H9 (cell line): ENCODE results near the gene ELOA. TPM values are rescaled to one million over a fixed set of nuclear protein-coding genes. Genes with fewer than 3 reads are reported as not detected.
A peak's percentile ranks its signal among the peaks of the same experiment; 100 is the strongest.

ENCODE experiments used
- DNase-seq: peaks from one replicate; pipeline ENCODE4 v3.0.0-alpha.2; 2017
- H2AFZ ChIP-seq: one replicate; pipeline ENCODE4 v1.6.1; 2013; ENCODE audit warnings: mild to moderate bottlenecking, low read length, control low read depth, moderate library complexity
- H2AK5ac ChIP-seq: 2 replicates; pipeline ENCODE4 v1.6.1; 2013; ENCODE audit warnings: low read length, control low read depth, mixed read lengths; ENCODE audit not compliant: insufficient read length
- H2BK120ac ChIP-seq: one replicate; pipeline ENCODE4 v1.6.1; 2013; ENCODE audit warnings: low read depth, mild to moderate bottlenecking, low read length, control low read depth, inconsistent platforms; ENCODE audit not compliant: poor library complexity, severe bottlenecking
- H2BK12ac ChIP-seq: 2 replicates; pipeline ENCODE4 v1.6.1; 2013; ENCODE audit warnings: low read length, control low read depth, mixed read lengths, low read depth; ENCODE audit not compliant: insufficient read length
- H2BK15ac ChIP-seq: 2 replicates; pipeline ENCODE4 v1.6.1; 2013; ENCODE audit warnings: low read depth, low read length, control low read depth
- H2BK20ac ChIP-seq: one replicate; pipeline ENCODE4 v1.6.1; 2013; ENCODE audit warnings: low read depth, mild to moderate bottlenecking, low read length, control low read depth, inconsistent platforms; ENCODE audit not compliant: poor library complexity, severe bottlenecking
- H2BK5ac ChIP-seq: 2 replicates; pipeline ENCODE4 v1.6.1; 2013; ENCODE audit warnings: low read length, control low read depth, mixed read lengths; ENCODE audit not compliant: insufficient read length
- H3K14ac ChIP-seq: 2 replicates; pipeline ENCODE4 v1.6.1; 2013; ENCODE audit warnings: low read length, control low read depth; ENCODE audit not compliant: insufficient read depth
- H3K18ac ChIP-seq: 2 replicates; pipeline ENCODE4 v1.6.1; 2013; ENCODE audit warnings: low read depth, mild to moderate bottlenecking, mixed read lengths, low read length, control low read depth; ENCODE audit not compliant: insufficient read length
- H3K23ac ChIP-seq: 2 replicates; pipeline ENCODE4 v1.6.1; 2013; ENCODE audit warnings: low read length, control low read depth, mixed read lengths, low read depth; ENCODE audit not compliant: insufficient read length
- H3K23me2 ChIP-seq: 2 replicates; pipeline ENCODE4 v1.6.1; 2013; ENCODE audit warnings: low read depth, mild to moderate bottlenecking, mixed read lengths, low read length, control low read depth; ENCODE audit not compliant: insufficient read length, poor library complexity, severe bottlenecking
- H3K27ac ChIP-seq: 2 replicates; pipeline ENCODE4 v1.5.1; 2013; ENCODE audit warnings: low read length, control low read depth, mixed read lengths, low read depth; ENCODE audit not compliant: insufficient read length
- H3K27me3 ChIP-seq: 2 replicates; pipeline ENCODE4 v1.6.1; 2013; ENCODE audit warnings: low read length, control low read depth, inconsistent platforms; ENCODE audit not compliant: insufficient read depth
- H3K4ac ChIP-seq: 2 replicates; pipeline ENCODE4 v1.6.1; 2013; ENCODE audit warnings: low read depth, mild to moderate bottlenecking, control low read depth, inconsistent platforms, low read length, moderate library complexity
- H3K4me1 ChIP-seq: 2 replicates; pipeline ENCODE4 v1.6.1; 2013; ENCODE audit warnings: low read length, control low read depth, inconsistent platforms; ENCODE audit not compliant: insufficient read depth
- H3K4me2 ChIP-seq: 2 replicates; pipeline ENCODE4 v1.6.1; 2013; ENCODE audit warnings: low read length, control low read depth, mixed read lengths; ENCODE audit not compliant: insufficient read length, insufficient read depth
- H3K56ac ChIP-seq: 2 replicates; pipeline ENCODE4 v1.6.1; 2013; ENCODE audit warnings: low read depth, mild to moderate bottlenecking, mixed read lengths, low read length, control low read depth; ENCODE audit not compliant: insufficient read length
- H3K79me1 ChIP-seq: 2 replicates; pipeline ENCODE4 v1.6.1; 2013; ENCODE audit warnings: low read depth, mild to moderate bottlenecking, moderate library complexity, low read length, control low read depth, inconsistent platforms; ENCODE audit not compliant: insufficient read depth, poor library complexity, severe bottlenecking
- H3K79me2 ChIP-seq: 2 replicates; pipeline ENCODE4 v1.6.1; 2013; ENCODE audit warnings: low read length, control low read depth, inconsistent platforms; ENCODE audit not compliant: insufficient read depth
- H3K9ac ChIP-seq: 2 replicates; pipeline ENCODE4 v1.6.1; 2013; ENCODE audit warnings: low read length, control low read depth, mixed read lengths; ENCODE audit not compliant: insufficient read length; ENCODE audit errors: extremely low read depth
- H3K9me3 ChIP-seq: one replicate; pipeline ENCODE4 v1.6.1; 2013; ENCODE audit warnings: low read depth, low read length, inconsistent platforms; ENCODE audit not compliant: control insufficient read depth
- H3T11ph ChIP-seq: one replicate; pipeline ENCODE4 v1.6.1; 2013; ENCODE audit warnings: mild to moderate bottlenecking, low read length, control low read depth, inconsistent platforms
- H4K20me1 ChIP-seq: one replicate; pipeline ENCODE4 v1.6.1; 2013; ENCODE audit not compliant: control insufficient read depth, insufficient read length, insufficient read depth
- H4K5ac ChIP-seq: 2 replicates; pipeline ENCODE4 v1.6.1; 2013; ENCODE audit warnings: low read depth, mild to moderate bottlenecking, mixed read lengths, low read length, control low read depth; ENCODE audit not compliant: insufficient read length
- H4K8ac ChIP-seq: replicated peaks from 2 replicates; pipeline ENCODE4 v1.6.1; 2013; ENCODE audit warnings: low read length, control low read depth, mixed read lengths, low read depth; ENCODE audit not compliant: insufficient read length
- H4K91ac ChIP-seq: 2 replicates; pipeline ENCODE4 v1.6.1; 2013; ENCODE audit warnings: low read depth, mild to moderate bottlenecking, moderate library complexity, mixed read lengths, low read length, control low read depth; ENCODE audit not compliant: insufficient read length
- H3K27ac Mint-ChIP-seq, 3 experiments: 2 replicates in 2 of 3; 3 replicates in 1 of 3; pipeline ENCODE4 v1.8.0; 2020 to 2021; ENCODE audit warnings: mixed read lengths in 3 of 3, mild to moderate bottlenecking in 1 of 3, moderate library complexity in 1 of 3
- H3K27me3 Mint-ChIP-seq: 2 replicates; pipeline ENCODE4 v1.8.0; 2021; ENCODE audit warnings: low read depth, mild to moderate bottlenecking, moderate library complexity, mixed read lengths
- H3K36me3 Mint-ChIP-seq, 3 experiments: 2 replicates in 2 of 3; 3 replicates in 1 of 3; pipeline ENCODE4 v1.8.0; 2020 to 2021; ENCODE audit warnings: low read depth in 3 of 3, mixed read lengths in 3 of 3; ENCODE audit not compliant: insufficient read depth in 1 of 3
- H3K4me1 Mint-ChIP-seq, 2 experiments: 2 replicates each; pipeline ENCODE4 v1.8.0; 2020; ENCODE audit warnings: mixed read lengths in 2 of 2
- H3K4me3 Mint-ChIP-seq, 2 experiments: 2 replicates in 1 of 2; 3 replicates in 1 of 2; pipeline ENCODE4 v1.8.0; 2020 to 2021; ENCODE audit warnings: mild to moderate bottlenecking in 2 of 2, mixed read lengths in 2 of 2, moderate library complexity in 1 of 2
- H3K9me3 Mint-ChIP-seq, 2 experiments: 2 replicates in 1 of 2; 3 replicates in 1 of 2; pipeline ENCODE4 v1.8.0; 2020; ENCODE audit warnings: mild to moderate bottlenecking in 2 of 2, mixed read lengths in 2 of 2, moderate library complexity in 1 of 2
- WGBS: extraction: QIAGEN DNeasy Blood & Tissue Kit; methylation state at CpG from one replicate; pipeline ENCODE4 v1.1.7; 2013; ENCODE audit warnings: missing lambda C conversion rate, low lambda C conversion rate, mixed read lengths; ENCODE audit not compliant: insufficient read length; ENCODE audit errors: extremely low coverage; 5-methylcytosine and 5-hydroxymethylcytosine counted together
- total RNA-seq: library from RNA; stranded (reverse); gene quantifications from 2 replicates; pipeline ENCODE4 v1.2.1, GENCODE V29; 2021
- TF ChIP-seq, protein P1 (sequence below): fragments of 200-600 bp; sonication (generic); conservative IDR thresholded peaks from 3 replicates; pipeline ENCODE4 v1.8.0; 2021; ENCODE audit warnings: antibody characterized with exemption, mild to moderate bottlenecking

ELOA gene
- total RNA-seq, 1 experiment from 2014 or later: 66.2 TPM

GRCh38 chr1:23793018-23793781 lies 49.9 kb downstream of the ELOA start:
- no peak overlapping the region for H2BK15ac ChIP-seq
- no peak overlapping the region for H3K23ac ChIP-seq
- H3K14ac ChIP-seq: no peak overlapping the region
- H3K23me2 ChIP-seq: peaks cover 16% of the 10 kb centered on the region
- no peak overlapping the region for H3K9ac ChIP-seq
- H3K56ac ChIP-seq: no peak overlapping the region
- no peak overlapping the region for H4K5ac ChIP-seq
- H2AK5ac ChIP-seq: no peak overlapping the region
- peaks cover 6% of the 10 kb centered on the region; the same call in 1 of the 2 replicates for H3K79me2 ChIP-seq
- H3K36me3 Mint-ChIP-seq: peaks cover 7 to 49% (median 28%) of the 10 kb centered on the region in 3 experiments
- H4K20me1 ChIP-seq: no peaks in the 10 kb centered on the region
- DNase-seq: no peak
- H3K27ac Mint-ChIP-seq: peak overlapping the region in 1 of 3 experiments; percentile 64; a peak in 1 of 7 replicates
- no peaks in the 10 kb centered on the region for H3K9me3 Mint-ChIP-seq
- no peak overlapping the region for H3K27ac ChIP-seq
- H3K79me1 ChIP-seq: peaks cover 8% of the 10 kb centered on the region
- no peak overlapping the region for H3K4ac ChIP-seq
- H3K9me3 ChIP-seq: no peaks in the 10 kb centered on the region
- H3K27me3 Mint-ChIP-seq: no peaks in the 10 kb centered on the region
- H3K4me3 Mint-ChIP-seq: peak overlapping the region; percentile 98 to 99
- no peaks in the 10 kb centered on the region for H3K27me3 ChIP-seq
- no peak overlapping the region for H3K4me2 ChIP-seq
- H2BK120ac ChIP-seq: no peak overlapping the region
- peaks cover 11 to 20% of the 10 kb centered on the region in 2 experiments for H3K4me1 Mint-ChIP-seq
- no peak overlapping the region for H4K91ac ChIP-seq
- no peak overlapping the region for H3T11ph ChIP-seq
- TF ChIP-seq, protein P1, sequence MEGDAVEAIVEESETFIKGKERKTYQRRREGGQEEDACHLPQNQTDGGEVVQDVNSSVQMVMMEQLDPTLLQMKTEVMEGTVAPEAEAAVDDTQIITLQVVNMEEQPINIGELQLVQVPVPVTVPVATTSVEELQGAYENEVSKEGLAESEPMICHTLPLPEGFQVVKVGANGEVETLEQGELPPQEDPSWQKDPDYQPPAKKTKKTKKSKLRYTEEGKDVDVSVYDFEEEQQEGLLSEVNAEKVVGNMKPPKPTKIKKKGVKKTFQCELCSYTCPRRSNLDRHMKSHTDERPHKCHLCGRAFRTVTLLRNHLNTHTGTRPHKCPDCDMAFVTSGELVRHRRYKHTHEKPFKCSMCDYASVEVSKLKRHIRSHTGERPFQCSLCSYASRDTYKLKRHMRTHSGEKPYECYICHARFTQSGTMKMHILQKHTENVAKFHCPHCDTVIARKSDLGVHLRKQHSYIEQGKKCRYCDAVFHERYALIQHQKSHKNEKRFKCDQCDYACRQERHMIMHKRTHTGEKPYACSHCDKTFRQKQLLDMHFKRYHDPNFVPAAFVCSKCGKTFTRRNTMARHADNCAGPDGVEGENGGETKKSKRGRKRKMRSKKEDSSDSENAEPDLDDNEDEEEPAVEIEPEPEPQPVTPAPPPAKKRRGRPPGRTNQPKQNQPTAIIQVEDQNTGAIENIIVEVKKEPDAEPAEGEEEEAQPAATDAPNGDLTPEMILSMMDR: no peak
- no peak overlapping the region for H2BK20ac ChIP-seq
- no peak overlapping the region for H2AFZ ChIP-seq
- H3K18ac ChIP-seq: no peak overlapping the region
- H2BK5ac ChIP-seq: no peak overlapping the region
- no CpG with 5 or more reads among the region's 16 CpGs for WGBS
- H4K8ac ChIP-seq: no peak overlapping the region
- no peak overlapping the region for H2BK12ac ChIP-seq
- H3K4me1 ChIP-seq: no peaks in the 10 kb centered on the region
